K562 (cell line): ENCODE results near the gene ELP5. TPM values are rescaled to one million over a fixed set of nuclear protein-coding genes. Genes with fewer than 3 reads are reported as not detected.

Experiments
- EP400 ChIP-seq: fragments of 450-650 bp; IDR thresholded peaks from 2 replicates; pipeline ENCODE4 v1.6.1; 2017; ENCODE audit warnings: antibody characterized with exemption, mild to moderate bottlenecking, moderate library complexity
- NONO ChIP-seq, 2 experiments: fragments of 200-400 bp in 1 of 2; fragments of 450-650 bp in 1 of 2; formaldehyde crosslinking in 1 of 2; IDR thresholded peaks; 2 replicates each; pipeline ENCODE4 v1.6.1; 2017; ENCODE audit warnings: low read depth in 2 of 2, mild to moderate bottlenecking in 2 of 2, moderate library complexity in 2 of 2, low read length in 1 of 2
- RB1 ChIP-seq: fragments of 450-650 bp; IDR thresholded peaks from 2 replicates; pipeline ENCODE4 v1.6.1; 2017; ENCODE audit warnings: low read depth, mild to moderate bottlenecking
- RBBP5 ChIP-seq: fragments of 200-600 bp; sonication (generic); IDR thresholded peaks from 2 replicates; pipeline ENCODE4 v1.6.1; 2012; ENCODE audit warnings: borderline replicate concordance, mild to moderate bottlenecking, low read length, control low read depth, inconsistent platforms; ENCODE audit not compliant: insufficient read depth, poor library complexity, severe bottlenecking
- ZNF407 ChIP-seq: fragments of 450-650 bp; IDR thresholded peaks from 2 replicates; pipeline ENCODE4 v1.6.1; 2016; ENCODE audit warnings: low read depth
- polyA plus RNA-seq, 8 experiments: library from polyadenylated mRNA; depleted of rRNA in 4 of 8; stranded (reverse) in 5 of 8; unstranded in 3 of 8; fragments of >200 nt; fragmentation: Nextera tagmentation in 2 of 8; fragmentation: Illumina TruSeq in 1 of 8; extraction: Ambion mirVana in 2 of 8; extraction: Trizol in 1 of 8; gene quantifications; 2 replicates each; pipeline versions ENCODE4 v1.2.1 to v1.2.3, GENCODE V29; 2011 to 2014; ENCODE audit warnings: inconsistent platforms in 1 of 8, missing spikeins in 1 of 8
- total RNA-seq, 7 experiments: library from RNA; depleted of rRNA in 6 of 7; stranded (reverse); fragments of >200 nt in 6 of 7; fragmentation: Illumina TruSeq in 2 of 7; extraction: Trizol in 2 of 7; gene quantifications; 2 replicates each; pipeline versions ENCODE4 v1.2.1 to v1.2.3, GENCODE V29; 2011 to 2021; ENCODE audit warnings: low replicate concordance in 1 of 7
- TF ChIP-seq, protein P1 (sequence below): fragments of 250-450 bp; sonication (Bioruptor Pico); IDR thresholded peaks from 2 replicates; pipeline ENCODE4 v1.5.0; 2021; ENCODE audit warnings: mild to moderate bottlenecking, moderate library complexity
- TF ChIP-seq, protein P2 (sequence below), 2 experiments: IDR thresholded peaks; 2 replicates each; pipeline ENCODE4 v1.6.1; 2011; ENCODE audit warnings: borderline replicate concordance in 1 of 2, control low read depth in 1 of 2, low read depth in 1 of 2, low read length in 1 of 2, mild to moderate bottlenecking in 1 of 2, mixed read lengths in 1 of 2, moderate library complexity in 1 of 2; ENCODE audit not compliant: insufficient read depth in 1 of 2, insufficient read length in 1 of 2, poor library complexity in 1 of 2, severe bottlenecking in 1 of 2; ENCODE audit errors: extremely low read depth in 1 of 2

Gene ELP5
- total and polyA plus RNA-seq, 9 of the 15 experiments (the other 6 are each of a cell fraction or from before 2014, with no cell fraction given), result 25.7 to 77.9 (median 52.9) TPM

GRCh38 chr17:7296189-7296861 lies 44.3 kb downstream of the ELP5 start (continued):
- TF ChIP-seq, protein P1, sequence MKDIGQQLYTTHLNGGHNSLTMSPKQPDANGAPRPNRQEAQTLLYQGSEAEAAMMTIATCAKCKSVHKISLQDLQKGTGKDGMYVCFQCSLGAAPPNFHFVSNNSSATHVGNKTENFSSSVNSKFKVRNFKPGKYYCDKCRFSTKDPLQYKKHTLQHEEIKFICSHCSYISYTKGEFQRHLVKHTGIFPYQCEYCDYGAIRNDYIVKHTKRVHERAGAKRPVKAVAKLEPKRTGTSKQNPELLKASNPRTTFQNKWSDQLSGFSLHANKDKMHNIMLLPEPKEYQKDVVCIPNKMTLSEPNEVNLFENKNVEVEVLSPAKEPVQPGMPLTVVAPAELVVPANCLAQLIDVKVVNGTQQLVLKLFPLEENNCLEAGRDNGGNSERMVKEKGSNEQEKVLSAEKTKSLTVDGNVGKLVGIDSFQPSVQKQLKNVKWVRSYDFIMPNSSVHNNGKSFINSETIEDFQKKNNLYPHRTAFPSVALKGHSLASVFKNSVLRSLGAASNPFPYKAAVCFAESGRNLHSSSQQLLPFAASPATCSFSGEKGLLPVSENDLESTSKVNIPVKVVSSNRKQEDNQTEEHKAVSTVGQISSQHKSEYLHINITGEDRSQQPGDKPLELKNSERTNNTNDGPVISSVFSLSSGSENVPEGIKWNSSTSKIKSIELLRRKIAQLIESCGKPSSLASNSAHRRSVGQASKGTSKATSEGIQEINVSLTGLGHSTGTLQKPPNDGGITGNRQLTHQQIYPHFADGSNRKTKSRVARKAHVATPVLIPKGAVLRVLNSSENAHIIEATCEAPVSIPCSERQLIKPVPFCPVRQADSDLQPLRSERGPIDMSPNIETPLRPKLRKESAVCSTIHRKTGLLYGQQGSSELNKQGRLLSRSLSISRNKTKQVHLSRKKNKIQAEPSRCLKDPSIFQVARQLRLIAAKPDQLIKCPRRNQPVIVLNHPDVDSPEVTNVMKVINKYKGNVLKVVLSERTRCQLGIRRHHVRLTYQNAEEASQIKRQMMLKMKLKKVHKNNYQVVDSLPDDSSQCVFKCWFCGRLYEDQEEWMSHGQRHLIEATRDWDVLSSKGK (CRISPR knock-in tag), result no peak
- TF ChIP-seq EP400, result peak; percentile 58; the same call in 1 of the 2 replicates
- 0 out of 4 replicates have a peak, but pooled peaks of 1 of the 2 experiments have one; percentile 32 for TF ChIP-seq NONO (IDR thresholded peaks at IDR 0.05; ENCODE audit: low read depth in 2 of 2, low read length in 1 of 2)
- no peak for TF ChIP-seq ZNF407
- TF ChIP-seq RB1, result peak; percentile 83
- no peak for TF ChIP-seq RBBP5
- TF ChIP-seq, protein P2, sequence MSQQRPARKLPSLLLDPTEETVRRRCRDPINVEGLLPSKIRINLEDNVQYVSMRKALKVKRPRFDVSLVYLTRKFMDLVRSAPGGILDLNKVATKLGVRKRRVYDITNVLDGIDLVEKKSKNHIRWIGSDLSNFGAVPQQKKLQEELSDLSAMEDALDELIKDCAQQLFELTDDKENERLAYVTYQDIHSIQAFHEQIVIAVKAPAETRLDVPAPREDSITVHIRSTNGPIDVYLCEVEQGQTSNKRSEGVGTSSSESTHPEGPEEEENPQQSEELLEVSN (IDR thresholded peaks at IDR 0.05; ENCODE audit: borderline replicate concordance in 1 of 2, extremely low read depth in 1 of 2, insufficient read depth in 1 of 2, insufficient read length in 1 of 2, low read depth in 1 of 2, low read length in 1 of 2, poor library complexity in 1 of 2, severe bottlenecking in 1 of 2), result peak; percentile 72 to 92
